Lower lobe of right lung (tissue), 2 donors: Measurements from ENCODE around the gene CYTH3. TPM values are rescaled to one million over a fixed set of nuclear protein-coding genes. Genes with fewer than 3 reads are reported as not detected.

Source experiments
- ATAC-seq, 2 donors: fragments of 200-7000 bp; cut with Tn5 transposase; one replicate each; pipeline ENCODE4 v1.9.1; 2020 to 2022; ENCODE audit warnings: mild to moderate bottlenecking in 2 of 2, moderate library complexity in 2 of 2
- DNase-seq: peaks from one replicate; pipeline ENCODE4 v3.0.0-alpha.2; 2020
- H3K27ac ChIP-seq: fragments of 200-600 bp; one replicate; pipeline ENCODE4 v1.8.0; 2022
- H3K27me3 ChIP-seq: fragments of 200-600 bp; one replicate; pipeline ENCODE4 v1.8.0; 2022; ENCODE audit warnings: low read depth
- H3K36me3 ChIP-seq: fragments of 200-600 bp; one replicate; pipeline ENCODE4 v1.8.0; 2022; ENCODE audit warnings: mild to moderate bottlenecking
- H3K4me1 ChIP-seq: fragments of 200-600 bp; one replicate; pipeline ENCODE4 v1.8.0; 2022
- H3K4me3 ChIP-seq: fragments of 200-600 bp; one replicate; pipeline ENCODE4 v1.8.0; 2022; ENCODE audit warnings: mild to moderate bottlenecking
- H3K9me3 ChIP-seq: fragments of 200-600 bp; one replicate; pipeline ENCODE4 v1.8.0; 2022
- CTCF ChIP-seq: fragments of 200-600 bp; IDR thresholded peaks from one replicate; pipeline ENCODE4 v1.8.0; 2022; ENCODE audit warnings: antibody characterized with exemption, mild to moderate bottlenecking
- intact Hi-C: fragments of 100-400 bp; cut with DNase I; formaldehyde crosslinking; loops from one replicate; pipeline ENCODE4 v1.11.0; 2022
- total RNA-seq: library from RNA; stranded (reverse); fragmentation: NEBNext Ultra II Directional; extraction: Animal tissue kit (Norgen Biotek cat#: 25700); gene quantifications from one replicate; pipeline ENCODE4 v1.2.1, GENCODE V29; 2021
- donor health status: DM: no; HTN: yes; CAD: no; lungs with severe emphysema.

The CYTH3 gene
- total RNA-seq, 1 donor from 2014 or later, result 26.1 TPM

GRCh38 chr7:6161463-6162330 is 110.7 kb downstream of the CYTH3 start:
- Histone ChIP-seq H3K9me3 (no peaks in the 10 kb centered on the region), H3K27me3 (no peaks in the 10 kb centered on the region), H3K4me1 (peaks cover 5% of the 10 kb centered on the region), H3K4me3 (no peak overlapping the region), H3K36me3 (peaks cover 72% of the 10 kb centered on the region), H3K27ac (no peak overlapping the region)
- no peak for TF ChIP-seq CTCF
- intact Hi-C loops, result no loop called here
- DNase-seq (no peak), ATAC-seq (no peak)

- ATAC-seq (peak; percentile 72 to 73), DNase-seq (peak; percentile 57)
- Histone ChIP-seq H3K4me3 (no peak overlapping the region), H3K27me3 (no peaks in the 10 kb centered on the region), H3K36me3 (peaks cover 86% of the 10 kb centered on the region), H3K27ac (no peak overlapping the region), H3K4me1 (peaks cover 5% of the 10 kb centered on the region), H3K9me3 (no peaks in the 10 kb centered on the region)
- intact Hi-C loops, result no loop called here
- peak; percentile 65 for TF ChIP-seq CTCF
Measured at GRCh38 chr7:6160191-6160623, 112.2 kb downstream of the CYTH3 start.

- Histone ChIP-seq H3K36me3 (peaks cover 86% of the 10 kb centered on the region), H3K4me3 (no peak overlapping the region), H3K27ac (peak overlapping the region; percentile 14), H3K27me3 (no peaks in the 10 kb centered on the region), H3K4me1 (peaks cover 5% of the 10 kb centered on the region), H3K9me3 (no peaks in the 10 kb centered on the region)
- DNase-seq, result peak; percentile 30
- peak; percentile 5 to 10 for ATAC-seq
- intact Hi-C loops, result no loop called here
- no peak for TF ChIP-seq CTCF
Measured at GRCh38 chr7:6159524-6160031, 112.8 kb downstream of the CYTH3 start.

- H3K9me3 ChIP-seq, result no peaks in the 10 kb centered on the region
- H3K27ac ChIP-seq, result no peak overlapping the region
- H3K36me3 ChIP-seq, result peaks cover 86% of the 10 kb centered on the region
- no peak overlapping the region for H3K4me3 ChIP-seq
- no peak for TF ChIP-seq CTCF
- DNase-seq (peak; percentile 26), ATAC-seq (no peak)
- intact Hi-C loops, result no loop called here
- no peaks in the 10 kb centered on the region for H3K27me3 ChIP-seq
- H3K4me1 ChIP-seq, result peaks cover 5% of the 10 kb centered on the region
Measured at GRCh38 chr7:6159097-6159483, 113.3 kb downstream of the CYTH3 start.

GRCh38 chr7:6158424-6159096 is 113.9 kb downstream of the CYTH3 start:
- Histone ChIP-seq H3K27me3 (no peaks in the 10 kb centered on the region), H3K36me3 (peaks cover 86% of the 10 kb centered on the region)

More at GRCh38 chr7:6158424-6159096, 113.9 kb downstream of the CYTH3 start:
- ATAC-seq (no peak), DNase-seq (peak; percentile 16)
- no peak overlapping the region for H3K4me3 ChIP-seq
- TF ChIP-seq CTCF, result no peak
- H3K9me3 ChIP-seq, result no peaks in the 10 kb centered on the region
- H3K4me1 ChIP-seq, result peaks cover 5% of the 10 kb centered on the region
- H3K27ac ChIP-seq, result no peak overlapping the region
- intact Hi-C loops, result no loop called here
